Right cardiac atrium (tissue), 5 donors: ENCODE results near the gene SELE. TPM values are rescaled to one million over a fixed set of nuclear protein-coding genes. Genes with fewer than 3 reads are reported as not detected.

Source experiments
- ATAC-seq, 2 donors: fragments of 200-7000 bp; cut with Tn5 transposase; one replicate each; pipeline versions ENCODE4 v1.8.0 to v1.9.1; 2020; ENCODE audit warnings: moderate library complexity in 2 of 2, mild to moderate bottlenecking in 1 of 2
- DNase-seq, 3 donors: peaks; one replicate each; pipeline ENCODE4 v3.0.0-alpha.2; 2020
- H3K27ac ChIP-seq: one replicate; pipeline ENCODE4 v1.5.1; 2013; ENCODE audit warnings: mild to moderate bottlenecking, low read length, control low read depth, moderate library complexity
- H3K27me3 ChIP-seq: one replicate; pipeline ENCODE4 v1.6.1; 2013; ENCODE audit not compliant: control insufficient read depth, insufficient read depth
- H3K4me1 ChIP-seq: one replicate; pipeline ENCODE4 v1.6.1; 2013; ENCODE audit warnings: low read length; ENCODE audit not compliant: control insufficient read depth, insufficient read depth
- H3K4me3 ChIP-seq: one replicate; pipeline ENCODE4 v1.5.1; 2013; ENCODE audit warnings: low read length, control low read depth
- H3K9me3 ChIP-seq: one replicate; pipeline ENCODE4 v1.6.1; 2013; ENCODE audit warnings: low read length; ENCODE audit not compliant: control insufficient read depth
- WGBS: extraction: QIAGEN DNeasy Blood & Tissue Kit; methylation state at CpG from one replicate; pipeline ENCODE4 v1.1.7; 2013; 5-methylcytosine and 5-hydroxymethylcytosine counted together
- intact Hi-C, 4 donors: fragments of 100-400 bp; cut with DNase I; formaldehyde crosslinking; loops; one replicate each; pipeline versions ENCODE4 v1.11.0 to v1.14.0; 2022 to 2023
- polyA plus RNA-seq: library from polyadenylated mRNA; stranded (reverse); fragments of 200-250 nt; gene quantifications from one replicate; pipeline ENCODE4 v1.2.3, GENCODE V29; 2013
- total RNA-seq, 4 donors: library from RNA; stranded (reverse); fragmentation: NEBNext Ultra II Directional; extraction: Animal tissue kit (Norgen Biotek cat#: 25700); gene quantifications; one replicate each; pipeline ENCODE4 v1.2.1, GENCODE V29; 2021
- donor health status: healthy with polysubstance abuse.
- donor health status: DM: no; HTN: yes; CAD: no.
- donor health status: DM: no; HTN: no; CAD: no.
- donor health status: DM: no; HTN: yes; CAD: no; lungs with severe emphysema.
- donor health status: DM: yes; HTN: yes; CAD: no.

Gene SELE
- total and polyA plus RNA-seq, 5 donors = 0.31 to 3.2 (median 0.74) TPM

- H3K4me3 ChIP-seq = no peak overlapping the region
- ATAC-seq = no peak
- 70% methylated on average over 4 of the region's 4 CpGs for WGBS
These were observed 19.7 kb upstream of the SELE start for GRCh38 chr1:169753549-169753948.

GRCh38 chr1:169750041-169750440 is 16.2 kb upstream of the SELE start:
- DNase-seq (no peak), ATAC-seq (no peak)
- H3K27me3 ChIP-seq = no peaks in the 10 kb centered on the region
- no peaks in the 10 kb centered on the region for H3K9me3 ChIP-seq
- no peak overlapping the region for H3K27ac ChIP-seq
- intact Hi-C loops = no loop called here
- WGBS = 84% methylated on average over 1 of the region's 1 CpG
- H3K4me3 ChIP-seq = no peak overlapping the region
- H3K4me1 ChIP-seq = no peaks in the 10 kb centered on the region

More at GRCh38 chr1:169753549-169753948, 19.7 kb upstream of the SELE start:
- Histone ChIP-seq H3K27ac (no peak overlapping the region), H3K27me3 (no peaks in the 10 kb centered on the region), H3K4me1 (no peaks in the 10 kb centered on the region), H3K9me3 (no peaks in the 10 kb centered on the region)
- intact Hi-C loops = no loop called here
- DNase-seq = no peak

GRCh38 chr1:169746550-169746949 is 12.7 kb upstream of the SELE start:
- intact Hi-C loops = no loop called here
- ATAC-seq (no peak), DNase-seq (no peak)
- 89% methylated on average over 2 of the region's 2 CpGs for WGBS
- H3K4me3 ChIP-seq = no peak overlapping the region
- H3K9me3 ChIP-seq = no peaks in the 10 kb centered on the region
- no peaks in the 10 kb centered on the region for H3K27me3 ChIP-seq
- H3K4me1 ChIP-seq = no peaks in the 10 kb centered on the region
- H3K27ac ChIP-seq = no peak overlapping the region

- WGBS = 39% methylated on average over 5 of the region's 5 CpGs
These were observed 11.4 kb upstream of the SELE start for GRCh38 chr1:169745015-169745861.

GRCh38 chr1:169741666-169742394 is 8.0 kb upstream of the SELE start:
- ATAC-seq (no peak), DNase-seq (no peak)
- intact Hi-C loops = no loop called here
- Histone ChIP-seq H3K27ac (no peak overlapping the region), H3K9me3 (no peaks in the 10 kb centered on the region), H3K27me3 (no peaks in the 10 kb centered on the region), H3K4me3 (no peak overlapping the region), H3K4me1 (no peaks in the 10 kb centered on the region)
- WGBS = 89% methylated on average over 6 of the region's 6 CpGs

More at GRCh38 chr1:169745015-169745861, 11.4 kb upstream of the SELE start:
- peak; percentile 41 to 93 for ATAC-seq
- no peaks in the 10 kb centered on the region for H3K4me1 ChIP-seq
- no peak overlapping the region for H3K27ac ChIP-seq
- H3K27me3 ChIP-seq = no peaks in the 10 kb centered on the region
- intact Hi-C loops = no loop called here
- peak in 2 of 3 donors; percentile 16 to 40 for DNase-seq
- H3K4me3 ChIP-seq = no peak overlapping the region
- H3K9me3 ChIP-seq = no peaks in the 10 kb centered on the region

- Histone ChIP-seq H3K27me3 (no peaks in the 10 kb centered on the region), H3K4me3 (peak overlapping the region; percentile 10), H3K4me1 (no peaks in the 10 kb centered on the region), H3K9me3 (no peaks in the 10 kb centered on the region), H3K27ac (no peak overlapping the region)
- ATAC-seq = peak in 1 of 2 donors; percentile 64
- 29% methylated on average over 5 of the region's 5 CpGs for WGBS
- no peak for DNase-seq
- intact Hi-C loops = no loop called here
These were observed 6.1 kb upstream of the SELE start for GRCh38 chr1:169739980-169740379.

GRCh38 chr1:169731446-169731845 is 2.4 kb downstream of the SELE start:
- DNase-seq = no peak
- WGBS = 70% methylated on average over 4 of the region's 4 CpGs
- H3K27me3 ChIP-seq = no peaks in the 10 kb centered on the region
- H3K27ac ChIP-seq = no peak overlapping the region
- H3K9me3 ChIP-seq = no peaks in the 10 kb centered on the region
- ATAC-seq = no peak
- no peak overlapping the region for H3K4me3 ChIP-seq
- intact Hi-C loops = no loop called here
- no peaks in the 10 kb centered on the region for H3K4me1 ChIP-seq

GRCh38 chr1:169729991-169730390 is 3.9 kb downstream of the SELE start:
- ATAC-seq = no peak
- Histone ChIP-seq H3K4me3 (no peak overlapping the region), H3K9me3 (no peaks in the 10 kb centered on the region), H3K27ac (no peak overlapping the region), H3K27me3 (no peaks in the 10 kb centered on the region), H3K4me1 (no peaks in the 10 kb centered on the region)
- DNase-seq = no peak
- intact Hi-C loops = no loop called here

- DNase-seq (no peak), ATAC-seq (no peak)
- no peaks in the 10 kb centered on the region for H3K4me1 ChIP-seq
- intact Hi-C loops = no loop called here
- H3K27ac ChIP-seq = no peak overlapping the region
- 90% methylated on average over 6 of the region's 6 CpGs for WGBS
- H3K27me3 ChIP-seq = no peaks in the 10 kb centered on the region
- H3K9me3 ChIP-seq = no peaks in the 10 kb centered on the region
- H3K4me3 ChIP-seq = no peak overlapping the region
These were observed 6.6 kb downstream of the SELE start for GRCh38 chr1:169727307-169727706.

GRCh38 chr1:169726851-169727250 is 7.0 kb downstream of the SELE start:
- Histone ChIP-seq H3K27me3 (no peaks in the 10 kb centered on the region), H3K27ac (no peak overlapping the region), H3K9me3 (no peaks in the 10 kb centered on the region), H3K4me1 (no peaks in the 10 kb centered on the region), H3K4me3 (no peak overlapping the region)
- no peak for ATAC-seq
- no peak for DNase-seq
- 88% methylated on average over 3 of the region's 3 CpGs for WGBS
- intact Hi-C loops = no loop called here

- Histone ChIP-seq H3K27ac (no peak overlapping the region), H3K9me3 (no peaks in the 10 kb centered on the region), H3K27me3 (no peaks in the 10 kb centered on the region), H3K4me3 (no peak overlapping the region), H3K4me1 (no peaks in the 10 kb centered on the region)
- no peak for DNase-seq
- intact Hi-C loops = no loop called here
- WGBS = 80% methylated on average over 3 of the region's 3 CpGs
- ATAC-seq = no peak
These were observed 7.9 kb downstream of the SELE start for GRCh38 chr1:169725930-169726329.
